SK-N-SH (cell line): ENCODE measurements around the gene SEC14L5. TPM values are rescaled to one million over a fixed set of nuclear protein-coding genes. Genes with fewer than 3 reads are reported as not detected.

ENCODE experiments used
- CTCF ChIA-PET: fragments of 300-600, 350-600 bp; formaldehyde crosslinking; extraction: SDS; loops from one replicate; lab custom pipeline; 2021; lab: Yijun Ruan, JAX
- POLR2A ChIA-PET: fragments of 350-600 bp; sonication (Branson Sonifier 250); formaldehyde crosslinking; extraction: SDS; loops from one replicate; lab custom pipeline; 2020; ENCODE audit warnings: antibody characterized with exemption, inconsistent platforms; lab: Yijun Ruan, JAX
- DNase-seq: peaks from one replicate; pipeline ENCODE4 v3.0.0; 2012
- H2AFZ ChIP-seq: fragments of 200-600 bp; sonication (generic); 2 replicates; pipeline ENCODE4 v1.8.1; 2016; ENCODE audit warnings: antibody characterized with exemption, mild to moderate bottlenecking, low read depth
- H3F3A ChIP-seq: fragments of 200-600 bp; sonication (generic); replicated peaks from 2 replicates; pipeline ENCODE3; 2016; ENCODE audit warnings: antibody characterized with exemption, mild to moderate bottlenecking; ENCODE audit not compliant: insufficient read depth
- H3K27ac ChIP-seq, 2 experiments: fragments of 200-500 bp in 1 of 2; fragments of 200-600 bp in 1 of 2; sonication (Bioruptor generic) in 1 of 2; sonication (generic), shearing (Covaris generic) in 1 of 2; 2 replicates each; pipeline versions ENCODE4 v1.5.1 to v1.6.1; 2014 to 2016; ENCODE audit warnings: low read depth in 2 of 2, inconsistent platforms in 1 of 2, low read length in 1 of 2, mild to moderate bottlenecking in 1 of 2, mixed read lengths in 1 of 2
- H3K27me3 ChIP-seq: fragments of 200-600 bp; sonication (generic), shearing (Covaris generic); 2 replicates; pipeline ENCODE4 v1.6.1; 2016; ENCODE audit warnings: mixed run types; ENCODE audit not compliant: insufficient read depth
- H3K36me3 ChIP-seq, 2 experiments: fragments of 200-500 bp in 1 of 2; fragments of 200-600 bp in 1 of 2; sonication (Bioruptor generic) in 1 of 2; sonication (generic) in 1 of 2; replicated peaks in 1 of 2; 2 replicates each; pipeline versions ENCODE3 to v1.5.1; 2014 to 2016; ENCODE audit warnings: low read length in 1 of 2, mild to moderate bottlenecking in 1 of 2; ENCODE audit not compliant: insufficient read depth in 2 of 2, control insufficient read depth in 1 of 2
- H3K4me1 ChIP-seq, 2 experiments: fragments of 200-500 bp in 1 of 2; fragments of 200-600 bp in 1 of 2; sonication (Bioruptor generic) in 1 of 2; sonication (generic), shearing (Covaris generic) in 1 of 2; 2 replicates each; pipeline versions ENCODE4 v1.5.1 to v1.6.1; 2014 to 2016; ENCODE audit warnings: low read depth in 1 of 2, low read length in 1 of 2, mixed run types in 1 of 2; ENCODE audit not compliant: insufficient read depth in 2 of 2, control insufficient read depth in 1 of 2
- H3K4me2 ChIP-seq: fragments of 200-600 bp; sonication (generic), shearing (Covaris generic); 2 replicates; pipeline ENCODE4 v1.6.1; 2017; ENCODE audit warnings: mixed run types
- H3K4me3 ChIP-seq, 2 experiments: fragments of 200-500 bp in 1 of 2; fragments of 200-600 bp in 1 of 2; sonication (Bioruptor generic) in 1 of 2; sonication (generic), shearing (Covaris generic) in 1 of 2; 2 replicates each; pipeline versions ENCODE4 v1.5.1 to v1.8.1; 2014 to 2016; ENCODE audit warnings: low read depth in 2 of 2, inconsistent platforms in 1 of 2, low read length in 1 of 2, mild to moderate bottlenecking in 1 of 2, mixed read lengths in 1 of 2, moderate library complexity in 1 of 2
- H3K79me2 ChIP-seq: fragments of 200-600 bp; sonication (generic); 2 replicates; pipeline ENCODE4 v1.8.1; 2017; ENCODE audit warnings: mild to moderate bottlenecking; ENCODE audit not compliant: insufficient read depth
- H3K9ac ChIP-seq: fragments of 200-600 bp; sonication (generic); 2 replicates; pipeline ENCODE4 v1.6.1; 2017; ENCODE audit warnings: mixed run types
- H3K9me2 ChIP-seq: fragments of 200-600 bp; sonication (generic); 2 replicates; pipeline ENCODE4 v1.6.1; 2017; ENCODE audit warnings: mixed run types
- H3K9me3 ChIP-seq: fragments of 200-600 bp; sonication (generic); 2 replicates; pipeline ENCODE4 v1.6.1; 2017; ENCODE audit warnings: mixed run types, mild to moderate bottlenecking, moderate library complexity
- H4K20me1 ChIP-seq: fragments of 200-600 bp; sonication (generic); 2 replicates; pipeline ENCODE4 v1.6.1; 2017; ENCODE audit warnings: mild to moderate bottlenecking, mixed run types; ENCODE audit not compliant: insufficient read depth
- CTCF ChIP-seq: fragments of 200-600 bp; sonication (generic); IDR thresholded peaks from 2 replicates; pipeline ENCODE4 v1.6.1; 2017; ENCODE audit warnings: antibody characterized with exemption, mild to moderate bottlenecking, moderate library complexity
- ELF1 ChIP-seq: IDR thresholded peaks from 2 replicates; pipeline ENCODE4 v1.4.0; 2012
- RFX5 ChIP-seq: IDR thresholded peaks from 2 replicates; pipeline ENCODE4 v1.6.1; 2012; ENCODE audit warnings: mild to moderate bottlenecking, improper control_type of control experiment, low read length
- USF1 ChIP-seq: IDR thresholded peaks from 2 replicates; pipeline ENCODE4 v1.4.0; 2012; ENCODE audit warnings: low read depth, borderline replicate concordance
- USF2 ChIP-seq: fragments of 150-350 bp; IDR thresholded peaks from 2 replicates; pipeline ENCODE4 v1.6.1; 2017; ENCODE audit warnings: antibody characterized with exemption, low read length, low read depth, borderline replicate concordance
- YY1 ChIP-seq: IDR thresholded peaks from 2 replicates; pipeline ENCODE4 v1.4.0; 2012; ENCODE audit warnings: low read depth, mild to moderate bottlenecking
- WGBS: methylation state at CpG from one replicate; pipeline ENCODE4 v1.1.6; 2017; ENCODE audit warnings: low lambda C conversion rate; 5-methylcytosine and 5-hydroxymethylcytosine counted together
- polyA plus RNA-seq, 3 experiments: library from polyadenylated mRNA; depleted of rRNA; stranded (reverse); fragments of >200 nt; gene quantifications; 2 replicates each; pipeline ENCODE4 v1.2.3, GENCODE V29; 2012
- TF ChIP-seq, protein P1 (sequence below): IDR thresholded peaks from 2 replicates; pipeline ENCODE4 v1.4.0; 2012; ENCODE audit warnings: low read depth, borderline replicate concordance
- TF ChIP-seq, protein P2 (sequence below): IDR thresholded peaks from 2 replicates; pipeline ENCODE4 v1.6.1; 2012; ENCODE audit warnings: mild to moderate bottlenecking, low read depth, low read length, moderate library complexity
- TF ChIP-seq, protein P3 (sequence below): IDR thresholded peaks from 2 replicates; pipeline ENCODE4; 2012

Gene SEC14L5
- polyA plus RNA-seq, 1 of the 3 experiments (the other 2 are of a cell fraction): 0.08 TPM

GRCh38 chr16:5058476-5058875 lies 100.3 kb downstream of the SEC14L5 start:
- ChIA-PET CTCF (interaction anchor here (1.2 to 1.6 kb wide), 3 partner anchors 14 to 34 kb away, joined by 3 to 5 read pairs (median 4); no protein-coding TSS in a partner anchor), POLR2A (no interaction called here)
- H3K27me3 ChIP-seq: peaks cover 22% of the 10 kb centered on the region
- no peaks in the 10 kb centered on the region for H3K36me3 ChIP-seq
- no peak for TF ChIP-seq RFX5
- peak; percentile 27 for TF ChIP-seq CTCF
- no peak overlapping the region for H2AFZ ChIP-seq
- no peak overlapping the region for H3K9ac ChIP-seq
- no peak overlapping the region for H3K4me2 ChIP-seq
- H3K9me3 ChIP-seq: no peaks in the 10 kb centered on the region
- no peaks in the 10 kb centered on the region for H3F3A ChIP-seq
- no peaks in the 10 kb centered on the region for H3K79me2 ChIP-seq
- WGBS: 52% methylated on average over 6 of the region's 7 CpGs
- peak; percentile 48 for DNase-seq
- H3K9me2 ChIP-seq: no peaks in the 10 kb centered on the region
- H3K27ac ChIP-seq: no peak overlapping the region
- no peak overlapping the region for H3K4me3 ChIP-seq
- no peaks in the 10 kb centered on the region for H3K4me1 ChIP-seq
- H4K20me1 ChIP-seq: no peaks in the 10 kb centered on the region

- H3K79me2 ChIP-seq: no peaks in the 10 kb centered on the region
- H3K4me2 ChIP-seq: no peak overlapping the region
- no peaks in the 10 kb centered on the region for H4K20me1 ChIP-seq
- 53% methylated on average over 3 of the region's 6 CpGs for WGBS
- no peak overlapping the region for H3K9ac ChIP-seq
- ChIA-PET CTCF (interaction anchor here (1.6 kb wide), 1 partner anchor 33 kb away, joined by 5 read pairs; no protein-coding TSS in a partner anchor), POLR2A (no interaction called here)
- no peak overlapping the region for H3K4me3 ChIP-seq
- DNase-seq: no peak
- H2AFZ ChIP-seq: no peak overlapping the region
- no peaks in the 10 kb centered on the region for H3F3A ChIP-seq
- no peaks in the 10 kb centered on the region for H3K9me2 ChIP-seq
- H3K27ac ChIP-seq: no peak overlapping the region
- H3K4me1 ChIP-seq: no peaks in the 10 kb centered on the region
- H3K36me3 ChIP-seq: no peaks in the 10 kb centered on the region
- H3K27me3 ChIP-seq: peaks cover 26% of the 10 kb centered on the region
- TF ChIP-seq, protein P1, sequence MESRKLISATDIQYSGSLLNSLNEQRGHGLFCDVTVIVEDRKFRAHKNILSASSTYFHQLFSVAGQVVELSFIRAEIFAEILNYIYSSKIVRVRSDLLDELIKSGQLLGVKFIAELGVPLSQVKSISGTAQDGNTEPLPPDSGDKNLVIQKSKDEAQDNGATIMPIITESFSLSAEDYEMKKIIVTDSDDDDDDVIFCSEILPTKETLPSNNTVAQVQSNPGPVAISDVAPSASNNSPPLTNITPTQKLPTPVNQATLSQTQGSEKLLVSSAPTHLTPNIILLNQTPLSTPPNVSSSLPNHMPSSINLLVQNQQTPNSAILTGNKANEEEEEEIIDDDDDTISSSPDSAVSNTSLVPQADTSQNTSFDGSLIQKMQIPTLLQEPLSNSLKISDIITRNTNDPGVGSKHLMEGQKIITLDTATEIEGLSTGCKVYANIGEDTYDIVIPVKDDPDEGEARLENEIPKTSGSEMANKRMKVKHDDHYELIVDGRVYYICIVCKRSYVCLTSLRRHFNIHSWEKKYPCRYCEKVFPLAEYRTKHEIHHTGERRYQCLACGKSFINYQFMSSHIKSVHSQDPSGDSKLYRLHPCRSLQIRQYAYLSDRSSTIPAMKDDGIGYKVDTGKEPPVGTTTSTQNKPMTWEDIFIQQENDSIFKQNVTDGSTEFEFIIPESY: no peak
- TF ChIP-seq, protein P2, sequence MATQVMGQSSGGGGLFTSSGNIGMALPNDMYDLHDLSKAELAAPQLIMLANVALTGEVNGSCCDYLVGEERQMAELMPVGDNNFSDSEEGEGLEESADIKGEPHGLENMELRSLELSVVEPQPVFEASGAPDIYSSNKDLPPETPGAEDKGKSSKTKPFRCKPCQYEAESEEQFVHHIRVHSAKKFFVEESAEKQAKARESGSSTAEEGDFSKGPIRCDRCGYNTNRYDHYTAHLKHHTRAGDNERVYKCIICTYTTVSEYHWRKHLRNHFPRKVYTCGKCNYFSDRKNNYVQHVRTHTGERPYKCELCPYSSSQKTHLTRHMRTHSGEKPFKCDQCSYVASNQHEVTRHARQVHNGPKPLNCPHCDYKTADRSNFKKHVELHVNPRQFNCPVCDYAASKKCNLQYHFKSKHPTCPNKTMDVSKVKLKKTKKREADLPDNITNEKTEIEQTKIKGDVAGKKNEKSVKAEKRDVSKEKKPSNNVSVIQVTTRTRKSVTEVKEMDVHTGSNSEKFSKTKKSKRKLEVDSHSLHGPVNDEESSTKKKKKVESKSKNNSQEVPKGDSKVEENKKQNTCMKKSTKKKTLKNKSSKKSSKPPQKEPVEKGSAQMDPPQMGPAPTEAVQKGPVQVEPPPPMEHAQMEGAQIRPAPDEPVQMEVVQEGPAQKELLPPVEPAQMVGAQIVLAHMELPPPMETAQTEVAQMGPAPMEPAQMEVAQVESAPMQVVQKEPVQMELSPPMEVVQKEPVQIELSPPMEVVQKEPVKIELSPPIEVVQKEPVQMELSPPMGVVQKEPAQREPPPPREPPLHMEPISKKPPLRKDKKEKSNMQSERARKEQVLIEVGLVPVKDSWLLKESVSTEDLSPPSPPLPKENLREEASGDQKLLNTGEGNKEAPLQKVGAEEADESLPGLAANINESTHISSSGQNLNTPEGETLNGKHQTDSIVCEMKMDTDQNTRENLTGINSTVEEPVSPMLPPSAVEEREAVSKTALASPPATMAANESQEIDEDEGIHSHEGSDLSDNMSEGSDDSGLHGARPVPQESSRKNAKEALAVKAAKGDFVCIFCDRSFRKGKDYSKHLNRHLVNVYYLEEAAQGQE: no peak
- no peak for TF ChIP-seq USF2
- no peak for TF ChIP-seq ELF1
- TF ChIP-seq YY1: no peak
- TF ChIP-seq USF1: no peak
- TF ChIP-seq, protein P3, sequence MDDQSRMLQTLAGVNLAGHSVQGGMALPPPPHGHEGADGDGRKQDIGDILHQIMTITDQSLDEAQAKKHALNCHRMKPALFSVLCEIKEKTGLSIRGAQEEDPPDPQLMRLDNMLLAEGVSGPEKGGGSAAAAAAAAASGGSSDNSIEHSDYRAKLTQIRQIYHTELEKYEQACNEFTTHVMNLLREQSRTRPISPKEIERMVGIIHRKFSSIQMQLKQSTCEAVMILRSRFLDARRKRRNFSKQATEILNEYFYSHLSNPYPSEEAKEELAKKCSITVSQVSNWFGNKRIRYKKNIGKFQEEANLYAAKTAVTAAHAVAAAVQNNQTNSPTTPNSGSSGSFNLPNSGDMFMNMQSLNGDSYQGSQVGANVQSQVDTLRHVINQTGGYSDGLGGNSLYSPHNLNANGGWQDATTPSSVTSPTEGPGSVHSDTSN: no peak
- TF ChIP-seq, all 33 proteins: peak for 0
- H3K9me3 ChIP-seq: no peaks in the 10 kb centered on the region
Observed at GRCh38 chr16:5059386-5060072, 101.4 kb downstream of the SEC14L5 start.
